H1 (cell line): ENCODE measurements around the gene DEFB112.

Experiments used
- ATF3 ChIP-seq: IDR thresholded peaks from 2 replicates; pipeline ENCODE4 v1.6.1; 2011; ENCODE audit warnings: low read depth, mild to moderate bottlenecking, low read length; ENCODE audit not compliant: insufficient read depth
- BRCA1 ChIP-seq: IDR thresholded peaks from 2 replicates; pipeline ENCODE4 v1.6.1; 2012; ENCODE audit warnings: low read depth, low read length, improper control_type of control experiment
- CTCF ChIP-seq, 3 experiments: IDR thresholded peaks; 1 replicate in 2 of 3; 2 replicates in 1 of 3; pipeline versions ENCODE4 v1.5.1 to v1.6.1; 2011; ENCODE audit warnings: low read length in 3 of 3, mild to moderate bottlenecking in 3 of 3, inconsistent platforms in 2 of 3, low read depth in 1 of 3, moderate library complexity in 1 of 3; ENCODE audit not compliant: insufficient read depth in 1 of 3; ENCODE audit errors: control extremely low read depth in 1 of 3
- JUND ChIP-seq: IDR thresholded peaks from 2 replicates; pipeline ENCODE4 v1.6.1; 2011; ENCODE audit warnings: mild to moderate bottlenecking, improper control_type of control experiment, low read length
- POLR2A ChIP-seq, 2 experiments: IDR thresholded peaks; 1 replicate in 1 of 2; 2 replicates in 1 of 2; pipeline ENCODE4 v1.6.1; 2011; ENCODE audit warnings: low read depth in 2 of 2, low read length in 2 of 2, mild to moderate bottlenecking in 2 of 2; ENCODE audit errors: control extremely low read depth in 1 of 2
- POLR2AphosphoS5 ChIP-seq: IDR thresholded peaks from 2 replicates; pipeline ENCODE4 v1.6.1; 2011; ENCODE audit warnings: low read depth, low read length
- SP1 ChIP-seq: IDR thresholded peaks from 2 replicates; pipeline ENCODE4 v1.6.1; 2011; ENCODE audit warnings: low read depth, low read length

GRCh38 chr6:50087231-50087954 lies 37.7 kb upstream of the DEFB112 start:
- TF ChIP-seq POLR2AphosphoS5: no peak
- no peak for TF ChIP-seq JUND
- TF ChIP-seq CTCF (IDR thresholded peaks at IDR 0.05; ENCODE audit: control extremely low read depth in 1 of 3, insufficient read depth in 1 of 3, low read depth in 1 of 3, low read length in 3 of 3): peak in 1 of 3 experiments; percentile 33; a peak in 2 of 4 replicates
- TF ChIP-seq ATF3: no peak
- no peak for TF ChIP-seq SP1
- TF ChIP-seq POLR2A (IDR thresholded peaks at IDR 0.05; ENCODE audit: control extremely low read depth in 1 of 2, low read depth in 2 of 2, low read length in 2 of 2): no peak
- TF ChIP-seq BRCA1: no peak
